Measurements from ENCODE around the gene XRCC5. TPM values are rescaled to one million over a fixed set of nuclear protein-coding genes. Genes with fewer than 3 reads are reported as not detected.

Gene XRCC5
- total and polyA plus RNA-seq, 2 of the 8 experiments (the other 6 are each of a cell fraction or from before 2014, with no cell fraction given) = 308 to 644 TPM

GRCh38 chr2:216101109-216101508, 8.0 kb upstream of the XRCC5 start:
- no peak overlapping the region for H4K5ac ChIP-seq (ENCODE audit: insufficient read length, low read depth, low read length)
- H4K20me1 ChIP-seq (replicated peaks in 1 of 2; ENCODE audit: control insufficient read depth in 1 of 2, insufficient read depth in 2 of 2, low read length in 2 of 2) = peaks cover 0 to 7% of the 10 kb centered on the region in 2 experiments
- H3K9me3 ChIP-seq (ENCODE audit: insufficient read depth in 2 of 2, low read depth in 1 of 2, low read length in 1 of 2) = peaks cover 0 to 2% of the 10 kb centered on the region in 2 experiments; a peak in 1 of 4 replicates
- no peak overlapping the region for H3K4me2 ChIP-seq (ENCODE audit: insufficient read depth in 1 of 2, low read depth in 2 of 2, low read length in 2 of 2)
- no peaks in the 10 kb centered on the region; a peak in 1 of 8 replicates for H3K36me3 ChIP-seq (ENCODE audit: control insufficient read depth in 2 of 4, insufficient read depth in 4 of 4, low read length in 3 of 4)
- no peaks in the 10 kb centered on the region for H3K79me2 ChIP-seq (ENCODE audit: control insufficient read depth in 1 of 2, insufficient read depth in 2 of 2, low read length in 2 of 2)
- H2BK5ac ChIP-seq (ENCODE audit: low read depth, low read length) = no peak overlapping the region
- FAIRE-seq = no peak
- no peak for DNase-seq (ENCODE audit: low read depth in 1 of 2, low spot score in 2 of 2)
- H2BK15ac ChIP-seq (ENCODE audit: low read length) = no peak overlapping the region
- H2BK120ac ChIP-seq (replicated peaks; ENCODE audit: low read depth, low read length) = no peak overlapping the region
- H4K91ac ChIP-seq (replicated peaks; ENCODE audit: insufficient read length, low read length) = no peak overlapping the region
- no peaks in the 10 kb centered on the region for H3K4me1 ChIP-seq (replicated peaks in 1 of 4; ENCODE audit: control insufficient read depth in 3 of 4, insufficient read depth in 4 of 4, low read length in 3 of 4)
- no peak overlapping the region for H2BK12ac ChIP-seq (ENCODE audit: low read depth, low read length)
- ChIA-PET POLR2A (ENCODE audit: partially characterized antibody) (interaction anchor here (0.6 to 3.0 kb wide), 6 partner anchors 8 to 23 kb away, joined by 3 to 12 read pairs (median 4); partner anchors contain the start of gene XRCC5), CTCF (ENCODE audit: partially characterized antibody) (interaction anchor here (0.7 to 3.0 kb wide), 5 partner anchors 12 to 68 kb away, joined by 3 to 14 read pairs (median 4); no protein-coding TSS in a partner anchor)
- no peak overlapping the region for H3K18ac ChIP-seq (ENCODE audit: extremely low read depth, low read length)
- no peak overlapping the region for H2BK20ac ChIP-seq (ENCODE audit: low read length)
- no peak overlapping the region for H2AK5ac ChIP-seq (ENCODE audit: low read depth, low read length)
- peaks cover 2% of the 10 kb centered on the region; the same call in 1 of the 2 replicates for H3K79me1 ChIP-seq (ENCODE audit: low read depth, low read length)
- peaks cover 9% of the 10 kb centered on the region for H3K23me2 ChIP-seq (ENCODE audit: low read depth, low read length)
- H3K27ac ChIP-seq (ENCODE audit: low read depth, low read length) = no peak overlapping the region
- no peak overlapping the region for H3K9ac ChIP-seq (replicated peaks in 1 of 4; ENCODE audit: extremely low read depth in 1 of 4, low read depth in 3 of 4, low read length in 3 of 4)
- no peak overlapping the region for H3K4ac ChIP-seq (replicated peaks; ENCODE audit: insufficient read length, low read depth, low read length)
- H3K56ac ChIP-seq (replicated peaks; ENCODE audit: insufficient read length, low read depth, low read length) = no peak overlapping the region
- no peak overlapping the region for H3K14ac ChIP-seq (ENCODE audit: insufficient read length)
- 94% methylated on average over 4 of the region's 4 CpGs; no CpG with 5 or more reads in 1 of the 2 experiments for WGBS, 2 experiments (ENCODE audit: extremely low coverage in 1 of 2, insufficient coverage in 1 of 2, insufficient read length in 1 of 2, insufficient replicate concordance in 2 of 2, low coverage in 1 of 2, low lambda C conversion rate in 2 of 2, missing lambda C conversion rate in 1 of 2)
- no peaks in the 10 kb centered on the region for H3K27me3 ChIP-seq (replicated peaks in 1 of 4; ENCODE audit: control insufficient read depth in 3 of 4, extremely low read depth in 1 of 4, insufficient read depth in 3 of 4, low read length in 3 of 4)
- H3K4me3 ChIP-seq (ENCODE audit: extremely low read depth in 1 of 4, insufficient read depth in 2 of 4, low read depth in 3 of 4, low read length in 4 of 4) = no peak overlapping the region
- H4K8ac ChIP-seq (ENCODE audit: extremely low read depth, insufficient read depth, low read length) = no peak overlapping the region
- H2AFZ ChIP-seq (ENCODE audit: low read length) = no peak overlapping the region
- H3K23ac ChIP-seq (ENCODE audit: insufficient read length) = no peak overlapping the region
- no peak for TF ChIP-seq RBBP5 (IDR thresholded peaks at IDR 0.05; ENCODE audit: borderline replicate concordance, low read depth, low read length)
- no peak for TF ChIP-seq SAP30 (IDR thresholded peaks at IDR 0.05; ENCODE audit: insufficient read depth, insufficient replicate concordance, low read length)
- TF ChIP-seq TAF1 (IDR thresholded peaks at IDR 0.05; ENCODE audit: low read depth, low read length) = no peak
- TF ChIP-seq ATF2 (IDR thresholded peaks at IDR 0.05; ENCODE audit: low read length) = no peak
- TF ChIP-seq CREB1 (IDR thresholded peaks at IDR 0.05) = no peak
- no peak for TF ChIP-seq TEAD4 (IDR thresholded peaks at IDR 0.05; ENCODE audit: low read depth, low read length)
- TF ChIP-seq BCL11A (IDR thresholded peaks at IDR 0.05; ENCODE audit: low read depth in 2 of 2, low read length in 2 of 2) = no peak
- TF ChIP-seq BRCA1 (IDR thresholded peaks at IDR 0.05; ENCODE audit: low read depth, low read length) = no peak
- TF ChIP-seq CBX5 (IDR thresholded peaks at IDR 0.05; ENCODE audit: low read depth, low read length) = no peak
- TF ChIP-seq EZH2 (IDR thresholded peaks at IDR 0.05; ENCODE audit: low read depth, low read length, severe bottlenecking) = no peak
- no peak for TF ChIP-seq ASH2L (IDR thresholded peaks at IDR 0.05; ENCODE audit: low read length)
- no peak for TF ChIP-seq RXRA (IDR thresholded peaks at IDR 0.05; ENCODE audit: insufficient read depth, low read depth, low read length)

Measured in H1 (cell line).